H1 (cell line): Measurements from ENCODE around the gene GALT. TPM values are rescaled to one million over a fixed set of nuclear protein-coding genes. Genes with fewer than 3 reads are reported as not detected.

Source experiments
- EZH2 ChIP-seq: fragments of 200-600 bp; sonication (generic); IDR thresholded peaks from 2 replicates; pipeline ENCODE4 v1.7.1; 2012; ENCODE audit warnings: low read depth, mild to moderate bottlenecking, moderate library complexity, low read length, inconsistent platforms; ENCODE audit not compliant: severe bottlenecking
- PHF8 ChIP-seq: fragments of 200-600 bp; sonication (generic); conservative IDR thresholded peaks from 2 replicates; pipeline ENCODE4 v1.7.1; 2012; ENCODE audit warnings: low read depth, mild to moderate bottlenecking, inconsistent platforms, low read length, moderate library complexity
- RNF2 ChIP-seq: fragments of 200-900, 300-1000 bp; sonication (generic); IDR thresholded peaks from 2 replicates; pipeline ENCODE4 v1.7.1; 2016; ENCODE audit warnings: borderline replicate concordance, low read depth, mild to moderate bottlenecking, antibody characterized with exemption, low read length; ENCODE audit not compliant: poor library complexity, severe bottlenecking; ENCODE audit errors: missing control alignments
- polyA plus RNA-seq, 7 experiments: library from polyadenylated mRNA; depleted of rRNA in 3 of 7; stranded (reverse) in 5 of 7; unstranded in 2 of 7; fragments of >200 nt in 5 of 7; fragments of 200-250 nt in 2 of 7; gene quantifications; 1 replicate in 5 of 7; 2 replicates in 1 of 7; 4 replicates in 1 of 7; pipeline versions ENCODE4 v1.2.1 to v1.2.3, GENCODE V29; 2011 to 2013; ENCODE audit warnings: missing spikeins in 2 of 7, mixed read lengths in 2 of 7
- total RNA-seq: library from RNA; stranded (reverse); fragmentation: NEBNext Ultra II Directional; extraction: Animal tissue kit (Norgen Biotek cat#: 25700); gene quantifications from 2 replicates; pipeline ENCODE4 v1.2.1, GENCODE V29; 2021

Gene GALT
- total and polyA plus RNA-seq, 2 of the 8 experiments (the other 6 are each of a cell fraction or from before 2014, with no cell fraction given), result 21.9 to 50.6 TPM

DNA sequence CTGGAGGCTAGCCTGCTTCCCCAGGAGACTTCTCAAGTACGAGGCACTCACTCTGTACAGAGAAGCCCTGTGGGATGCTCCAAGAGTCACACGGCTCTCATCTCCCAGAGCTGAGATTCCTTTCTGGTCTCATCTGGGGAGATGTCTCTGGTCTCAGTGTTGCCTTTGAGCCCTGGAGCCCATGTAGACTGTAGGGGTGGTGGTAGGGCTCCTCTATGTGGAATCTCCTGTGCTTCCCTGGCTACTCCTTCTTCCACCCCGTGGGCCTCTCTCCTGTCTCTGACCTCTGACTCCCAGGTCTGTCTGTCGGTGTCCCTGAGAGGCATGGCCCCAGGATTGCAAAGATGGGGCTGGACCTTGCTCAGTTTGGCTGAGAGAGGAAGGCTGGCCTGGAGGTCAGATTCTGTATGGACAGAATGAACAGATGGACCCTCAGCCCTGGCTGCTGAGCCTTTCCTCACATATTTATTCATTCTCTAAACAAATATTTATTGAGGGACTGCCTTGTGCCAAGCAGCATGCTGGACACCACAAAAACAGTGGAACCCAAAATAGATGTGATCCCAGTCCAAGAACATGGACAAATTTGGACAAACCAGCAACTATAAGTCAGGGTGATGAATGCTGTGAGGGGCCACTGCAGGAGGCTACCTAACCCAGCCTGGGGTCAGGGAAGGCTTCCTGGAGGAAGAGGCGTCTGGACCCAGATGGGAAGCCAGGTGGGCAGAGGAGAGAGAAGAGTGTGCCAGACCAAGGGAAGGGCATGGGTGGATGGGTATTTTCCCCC is 42.0 kb downstream of the GALT start (continued):
- TF ChIP-seq RNF2 (no peak), PHF8 (no peak), EZH2 (no peak)
